GM12892 (cell line): ENCODE measurements around the gene SNX3.

Experiments
- POLR2A ChIP-seq: IDR thresholded peaks from 2 replicates; pipeline ENCODE4 v1.6.1; 2011; ENCODE audit warnings: low read depth, low read length, control low read depth
- POLR2AphosphoS5 ChIP-seq: IDR thresholded peaks from 2 replicates; pipeline ENCODE4 v1.6.1; 2011; ENCODE audit warnings: low read depth, low read length, control low read depth
- TAF1 ChIP-seq: IDR thresholded peaks from 2 replicates; pipeline ENCODE4 v1.6.1; 2011; ENCODE audit warnings: low read depth, mild to moderate bottlenecking, control low read depth, low read length, borderline replicate concordance

GRCh38 chr6:108302386-108302785 lies 41.5 kb upstream of the SNX3 start:
- TF ChIP-seq POLR2A: no peak
- TF ChIP-seq POLR2AphosphoS5: no peak
- TF ChIP-seq TAF1: no peak
